HG02610 (cell line): ENCODE measurements around the gene REXO1.

Experiments
- ATAC-seq: cut with Tn5 transposase; IDR thresholded peaks from one replicate; pipeline ENCODE4 v1.9.1; 2021; ENCODE audit warnings: mild to moderate bottlenecking, moderate library complexity; ENCODE audit not compliant: unreplicated experiment

Gene REXO1

DNA sequence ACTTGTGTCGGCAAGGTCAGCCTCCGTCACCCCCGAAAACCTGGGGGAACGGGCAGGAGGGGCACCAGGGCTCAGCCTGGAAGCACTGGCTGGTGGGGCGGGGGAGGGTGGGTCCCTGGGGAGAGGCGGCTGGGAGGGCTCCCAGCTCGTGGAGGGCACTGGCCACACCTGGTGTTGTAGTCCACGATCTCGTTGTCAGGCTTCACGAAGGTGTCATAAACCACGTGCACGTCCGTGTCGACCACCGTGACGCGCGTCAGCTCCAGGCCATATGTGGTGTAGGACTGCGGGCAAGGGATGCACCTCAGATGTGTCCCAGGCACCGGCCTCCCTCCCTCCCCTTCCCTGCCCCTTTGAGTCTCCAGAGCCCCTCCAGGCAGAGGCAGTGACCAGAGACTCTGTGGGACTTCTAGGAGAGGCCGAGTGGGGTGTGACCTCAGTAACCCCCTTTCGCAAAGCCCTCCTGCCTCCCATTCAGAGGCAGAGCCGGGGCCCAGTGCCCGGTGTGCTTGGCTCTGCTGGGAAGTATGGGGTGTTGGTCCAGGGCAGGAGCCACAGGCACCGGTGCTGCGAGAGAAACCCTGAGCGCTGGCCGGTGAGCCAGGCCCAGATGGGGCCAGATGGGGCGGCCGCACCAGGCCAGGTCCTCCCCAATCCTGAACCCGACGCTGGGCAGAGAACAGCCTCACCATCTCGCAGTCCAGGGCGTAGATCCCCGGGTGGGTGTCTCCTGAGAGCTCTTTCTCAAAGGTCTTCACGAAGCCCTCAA, 31.6 kb downstream of the REXO1 start:
- ATAC-seq: no peak

- ATAC-seq: no peak
Measured at GRCh38 chr19:1815605-1816529, 32.4 kb downstream of the REXO1 start.

- ATAC-seq: no peak
Measured at GRCh38 chr19:1814833-1815604, 33.3 kb downstream of the REXO1 start.

DNA sequence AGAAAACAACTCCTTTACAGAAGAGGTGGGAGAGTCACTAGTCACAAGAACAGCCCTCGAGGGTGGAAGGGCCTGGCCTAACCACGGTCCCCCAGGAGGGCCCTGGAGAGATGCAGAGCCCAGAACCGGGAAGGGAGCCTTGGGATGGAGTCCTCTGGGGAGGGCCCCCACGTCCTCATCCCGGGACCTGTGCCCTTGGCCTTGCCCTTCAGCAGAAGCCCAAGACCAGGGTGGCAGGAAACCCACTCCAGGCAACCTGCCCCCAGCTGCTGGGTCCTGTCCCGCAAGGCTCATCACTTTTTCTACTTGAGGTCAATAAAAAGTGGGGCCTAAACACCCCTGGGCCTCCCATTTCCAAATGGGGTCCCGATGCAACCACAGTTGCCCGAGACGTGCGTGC, 33.9 kb downstream of the REXO1 start:
- ATAC-seq: no peak

DNA sequence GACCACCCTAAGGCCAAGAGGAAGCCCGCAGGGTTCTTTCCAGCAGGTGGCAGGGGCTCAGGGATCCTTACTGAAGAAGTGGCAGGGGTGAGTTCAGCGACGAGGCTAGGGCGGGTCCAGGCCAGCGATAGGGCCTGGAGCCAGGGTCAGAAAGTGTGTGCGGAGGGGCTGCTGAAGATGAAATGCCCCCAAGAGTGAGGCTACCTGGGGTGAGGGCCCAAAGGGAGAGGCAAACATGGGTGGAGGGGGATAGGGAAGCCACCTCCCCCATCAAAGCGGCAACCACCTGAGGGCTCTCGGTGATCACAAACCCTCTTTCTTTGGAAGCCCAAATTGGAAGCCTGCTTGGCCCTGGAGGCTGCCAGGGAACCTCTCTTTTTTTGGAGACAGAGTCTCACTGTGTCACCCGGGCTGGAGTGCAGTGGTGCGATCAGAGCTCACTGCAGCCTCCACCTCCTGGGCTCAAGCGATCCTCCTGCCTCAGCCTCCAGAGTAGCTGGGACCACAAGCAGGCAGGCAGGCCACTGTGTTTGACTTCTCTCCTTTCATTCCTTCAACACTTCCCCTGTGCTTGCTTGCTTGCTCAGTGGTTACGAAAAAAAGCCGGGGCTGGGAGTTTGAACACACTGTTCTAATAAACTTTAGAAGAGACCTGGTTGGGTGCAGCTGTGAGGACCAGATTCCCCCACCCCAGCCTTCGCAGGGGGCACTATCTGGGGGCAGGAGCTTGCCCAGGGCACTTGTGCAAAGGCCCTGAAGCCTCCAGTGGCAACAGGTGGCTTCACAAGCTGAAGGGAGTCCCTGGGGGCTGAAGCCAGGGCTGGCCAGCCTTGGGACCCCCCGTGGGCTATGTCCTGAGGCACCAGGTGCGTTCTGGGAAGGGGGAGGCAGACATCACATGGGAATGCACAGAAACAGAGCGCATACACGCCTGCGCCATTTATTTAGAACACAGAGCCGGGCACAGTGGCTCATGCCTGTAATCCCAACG, 34.8 kb downstream of the REXO1 start:
- ATAC-seq: no peak

DNA sequence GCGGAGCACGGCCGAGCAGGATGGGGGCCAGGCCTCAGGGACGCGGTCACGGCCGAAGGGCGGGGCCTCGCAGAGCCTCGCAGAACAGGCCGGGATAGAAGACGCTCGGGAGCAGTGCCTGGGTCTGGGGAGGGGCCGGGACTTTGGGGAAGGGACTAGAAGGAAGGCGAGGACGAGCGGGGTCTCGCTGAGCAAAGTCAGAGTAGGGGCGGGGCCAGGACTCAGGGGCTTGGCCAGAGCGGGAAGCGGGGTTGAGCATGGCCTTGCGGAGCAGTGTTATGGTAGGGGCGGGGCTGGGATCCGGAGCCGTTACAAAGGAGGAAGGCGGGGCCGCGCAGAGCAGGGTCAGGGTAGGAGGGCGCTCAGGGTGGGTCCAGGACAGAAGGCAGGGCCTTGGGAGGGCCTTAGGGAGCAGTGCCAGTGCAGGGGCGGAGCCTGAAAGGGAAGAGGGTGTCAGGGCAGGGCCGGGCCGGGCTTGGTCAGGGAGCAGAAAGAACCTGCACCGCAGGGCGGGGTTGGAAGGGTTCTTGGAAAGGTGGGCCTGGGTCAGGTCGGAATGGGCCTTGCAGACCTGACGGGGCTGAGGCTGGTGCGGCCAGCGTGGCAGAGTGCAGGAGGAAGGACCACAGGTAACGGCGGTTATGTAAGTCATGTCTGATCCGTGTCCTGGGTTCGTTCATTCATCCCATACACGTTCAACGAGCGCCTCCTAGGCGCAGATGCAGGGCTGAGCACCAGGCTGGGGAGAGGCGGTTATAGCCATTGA, 35.7 kb downstream of the REXO1 start:
- ATAC-seq: peak; percentile 74

DNA sequence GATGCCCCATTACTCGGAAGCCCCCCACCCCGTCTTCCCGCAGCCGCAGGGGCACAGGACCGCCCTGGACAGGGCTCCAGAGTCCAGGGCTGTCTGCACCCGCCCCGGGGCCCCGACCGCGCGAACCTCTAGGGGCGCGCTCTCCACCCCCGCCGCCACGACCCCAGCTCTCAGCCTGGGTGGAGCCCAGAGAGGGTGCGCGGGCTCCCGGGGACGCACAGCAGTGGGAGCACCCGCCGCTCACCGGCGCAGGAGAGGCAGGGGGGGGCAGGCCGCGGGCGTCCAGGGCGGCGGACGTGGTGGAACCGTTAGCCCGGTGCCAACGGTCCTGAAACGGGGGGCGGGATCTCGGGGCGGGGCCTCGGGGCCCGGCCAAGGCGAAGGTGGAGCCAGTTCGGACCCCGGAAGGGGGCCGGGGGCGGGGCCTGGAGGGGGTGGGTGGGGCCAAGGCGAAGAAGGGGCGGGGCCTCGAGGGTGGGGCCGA, 36.3 kb downstream of the REXO1 start, which contains the start of gene ATP8B3:
Gene ATP8B3 (minus strand): TSS at position 335 of the 484 bp plus-strand sequence. CDS start 540 bp downstream, outside the sequence.
- peak; percentile 15 for ATAC-seq

- no peak for ATAC-seq
Measured at GRCh38 chr19:1811472-1811894, 36.8 kb downstream of the REXO1 start.

DNA sequence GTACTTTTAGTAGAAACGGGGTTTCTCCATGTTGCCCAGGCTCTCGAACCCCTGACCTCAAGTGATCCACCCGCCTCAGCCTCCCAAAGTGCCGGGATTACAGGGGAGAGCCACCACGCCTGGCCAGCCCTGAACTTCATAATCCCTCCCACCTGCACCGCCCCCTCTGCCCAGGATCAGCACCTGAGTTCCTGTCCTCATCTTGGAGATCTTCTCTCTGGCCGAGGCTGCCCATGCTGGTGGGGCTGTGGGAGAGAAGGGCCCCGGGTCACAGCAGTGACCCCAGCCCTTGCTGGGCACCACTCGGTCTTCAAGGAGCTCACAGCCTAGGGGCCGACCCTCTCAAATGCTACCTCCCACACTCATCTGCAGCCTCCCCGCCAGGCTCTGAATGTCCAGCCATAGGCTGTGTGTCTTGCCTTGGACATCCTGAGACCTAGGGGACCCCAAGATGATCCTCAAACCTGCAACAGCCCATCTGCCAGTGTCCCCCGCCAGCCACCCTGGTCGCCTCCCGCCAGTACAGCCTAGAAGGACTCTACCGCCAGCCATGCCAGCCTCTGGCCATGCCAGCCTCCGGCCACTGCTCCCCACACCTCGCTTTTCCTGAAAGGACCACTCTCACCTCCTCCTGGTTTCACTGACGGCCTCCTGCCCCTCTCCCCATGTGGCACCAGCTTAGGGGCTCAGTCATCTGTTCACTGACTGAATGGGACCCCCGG, 37.7 kb downstream of the REXO1 start:
- no peak for ATAC-seq

- no peak for ATAC-seq
Measured at GRCh38 chr19:1809678-1810077, 38.6 kb downstream of the REXO1 start.

- no peak for ATAC-seq
Measured at GRCh38 chr19:1808395-1808731, 39.9 kb downstream of the REXO1 start.

DNA sequence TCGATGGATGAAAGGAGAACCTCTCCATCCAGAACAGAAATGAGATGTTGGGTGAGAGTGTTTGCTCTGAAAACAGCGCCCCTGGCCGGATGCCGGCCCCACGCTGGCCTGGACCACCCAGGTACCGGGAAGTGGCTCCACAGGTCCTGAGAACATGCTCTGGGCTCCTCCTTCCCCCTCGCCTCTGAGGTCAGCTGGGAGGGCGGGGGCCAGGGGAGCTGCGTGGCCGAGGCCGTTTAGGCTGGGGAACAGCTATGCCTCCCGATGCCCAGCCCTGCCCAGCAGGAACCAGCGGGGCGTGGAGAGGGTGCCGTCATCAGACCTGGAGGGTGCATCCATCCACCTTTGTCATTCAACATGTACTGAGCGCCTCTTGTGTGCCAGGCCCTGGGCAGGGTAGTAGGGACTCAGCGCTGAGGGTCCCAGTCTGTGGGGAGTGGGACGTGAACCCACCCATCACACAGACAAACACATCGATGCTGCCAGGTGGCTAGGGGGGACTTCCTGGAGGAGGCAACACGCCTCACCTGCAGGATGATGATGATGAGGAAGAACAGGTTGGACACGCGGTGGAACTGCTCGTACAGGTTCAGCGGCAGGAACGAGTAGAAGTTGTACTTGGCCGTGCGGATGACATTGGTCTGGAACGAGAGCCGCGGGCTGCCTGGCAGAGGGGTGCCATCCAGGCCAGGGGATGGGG, 40.4 kb downstream of the REXO1 start:
- no peak for ATAC-seq

GRCh38 chr19:1807030-1807694, 41.1 kb downstream of the REXO1 start:
- ATAC-seq: no peak

DNA sequence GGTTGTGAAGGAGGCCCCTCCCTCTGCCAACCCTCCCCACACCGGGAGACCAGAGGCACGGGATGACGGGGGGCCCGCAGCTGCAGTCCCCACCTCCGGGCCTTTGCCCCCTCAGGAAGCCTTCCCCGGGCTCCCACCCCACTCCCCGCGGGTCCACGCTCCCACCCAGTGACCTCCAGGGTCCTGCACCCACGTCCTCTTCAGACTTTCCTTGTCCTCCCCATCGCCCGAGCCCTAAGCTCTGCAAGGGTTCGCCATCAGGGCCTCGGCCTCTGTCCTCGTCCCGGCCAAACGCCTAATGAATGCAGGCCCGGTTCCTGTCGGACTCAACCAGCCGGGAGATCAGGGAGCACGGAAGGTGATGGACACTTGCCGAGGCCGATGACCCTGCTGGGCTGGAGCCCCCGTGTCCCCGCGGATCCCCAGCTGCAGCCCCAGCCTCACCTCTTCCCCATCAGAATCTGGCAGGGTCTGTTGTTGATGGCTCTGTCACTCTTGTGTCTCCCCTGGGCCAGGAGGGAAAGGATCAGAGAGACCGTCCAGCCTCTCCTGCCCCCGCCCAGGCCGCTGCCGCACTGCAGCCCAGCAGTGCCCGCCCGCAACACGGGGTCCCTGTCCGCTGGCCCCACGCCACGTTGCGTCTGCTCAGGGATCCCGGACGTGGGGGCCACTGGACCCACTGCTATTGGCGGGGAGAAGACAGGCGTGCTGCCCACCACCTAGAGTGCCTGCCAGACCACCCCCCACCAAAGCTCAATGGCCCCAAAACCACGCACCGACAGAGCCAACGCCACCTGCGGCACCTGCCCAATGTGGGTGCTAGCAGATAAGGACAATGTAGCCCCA, 41.9 kb downstream of the REXO1 start:
- ATAC-seq: no peak

DNA sequence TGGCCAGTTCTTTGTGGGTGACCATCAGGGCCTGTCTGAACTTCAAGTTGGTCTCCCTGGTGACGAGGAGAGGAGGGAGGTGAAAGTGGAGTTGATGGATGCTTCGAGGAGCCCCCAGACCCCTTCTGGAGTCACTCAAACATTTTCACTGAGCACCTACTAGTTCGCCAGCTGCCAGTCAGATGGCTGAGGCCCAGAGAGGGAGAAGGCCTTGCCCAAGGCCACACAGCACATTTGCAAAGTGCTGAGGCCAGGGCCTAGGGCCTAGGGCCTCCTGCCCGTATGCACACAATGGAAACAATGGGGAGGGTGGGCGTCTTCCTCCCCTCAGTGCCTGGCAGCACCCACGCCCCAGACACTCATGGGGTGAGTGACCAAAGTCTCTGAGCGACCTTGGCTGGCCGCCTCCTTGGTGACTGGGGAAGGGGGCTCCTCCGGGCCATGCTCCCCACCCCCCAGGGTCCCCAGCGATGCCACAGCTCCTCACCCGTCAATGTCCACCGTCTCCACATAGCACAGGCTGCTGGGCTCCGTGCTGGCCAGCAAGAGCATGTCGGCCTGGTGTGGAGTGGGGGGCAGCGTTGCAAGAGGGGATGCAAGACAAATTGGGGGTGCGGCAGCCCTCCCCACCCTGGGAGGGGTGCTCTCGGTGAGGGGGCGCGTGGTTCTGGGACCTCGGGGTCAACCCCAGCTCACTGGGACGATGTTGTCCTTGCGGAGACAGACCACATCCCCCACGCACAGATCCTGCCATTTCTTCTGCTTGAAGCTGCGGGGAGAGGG, 42.7 kb downstream of the REXO1 start:
- ATAC-seq: no peak

GRCh38 chr19:1804858-1805257, 43.4 kb downstream of the REXO1 start:
- ATAC-seq: no peak
